H9 (cell line): ENCODE results near the gene BCL2L2. TPM values are rescaled to one million over a fixed set of nuclear protein-coding genes. Genes with fewer than 3 reads are reported as not detected.

Experiments used
- DNase-seq: peaks from one replicate; pipeline ENCODE4 v3.0.0-alpha.2; 2017
- H2AFZ ChIP-seq: one replicate; pipeline ENCODE4 v1.6.1; 2013; ENCODE audit warnings: mild to moderate bottlenecking, low read length, control low read depth, moderate library complexity
- H2AK5ac ChIP-seq: 2 replicates; pipeline ENCODE4 v1.6.1; 2013; ENCODE audit warnings: low read length, control low read depth, mixed read lengths; ENCODE audit not compliant: insufficient read length
- H2BK120ac ChIP-seq: one replicate; pipeline ENCODE4 v1.6.1; 2013; ENCODE audit warnings: low read depth, mild to moderate bottlenecking, low read length, control low read depth, inconsistent platforms; ENCODE audit not compliant: poor library complexity, severe bottlenecking
- H2BK12ac ChIP-seq: 2 replicates; pipeline ENCODE4 v1.6.1; 2013; ENCODE audit warnings: low read length, control low read depth, mixed read lengths, low read depth; ENCODE audit not compliant: insufficient read length
- H2BK15ac ChIP-seq: 2 replicates; pipeline ENCODE4 v1.6.1; 2013; ENCODE audit warnings: low read depth, low read length, control low read depth
- H2BK20ac ChIP-seq: one replicate; pipeline ENCODE4 v1.6.1; 2013; ENCODE audit warnings: low read depth, mild to moderate bottlenecking, low read length, control low read depth, inconsistent platforms; ENCODE audit not compliant: poor library complexity, severe bottlenecking
- H2BK5ac ChIP-seq: 2 replicates; pipeline ENCODE4 v1.6.1; 2013; ENCODE audit warnings: low read length, control low read depth, mixed read lengths; ENCODE audit not compliant: insufficient read length
- H3K14ac ChIP-seq: 2 replicates; pipeline ENCODE4 v1.6.1; 2013; ENCODE audit warnings: low read length, control low read depth; ENCODE audit not compliant: insufficient read depth
- H3K18ac ChIP-seq: 2 replicates; pipeline ENCODE4 v1.6.1; 2013; ENCODE audit warnings: low read depth, mild to moderate bottlenecking, mixed read lengths, low read length, control low read depth; ENCODE audit not compliant: insufficient read length
- H3K23ac ChIP-seq: 2 replicates; pipeline ENCODE4 v1.6.1; 2013; ENCODE audit warnings: low read length, control low read depth, mixed read lengths, low read depth; ENCODE audit not compliant: insufficient read length
- H3K23me2 ChIP-seq: 2 replicates; pipeline ENCODE4 v1.6.1; 2013; ENCODE audit warnings: low read depth, mild to moderate bottlenecking, mixed read lengths, low read length, control low read depth; ENCODE audit not compliant: insufficient read length, poor library complexity, severe bottlenecking
- H3K27ac ChIP-seq: 2 replicates; pipeline ENCODE4 v1.5.1; 2013; ENCODE audit warnings: low read length, control low read depth, mixed read lengths, low read depth; ENCODE audit not compliant: insufficient read length
- H3K27me3 ChIP-seq: 2 replicates; pipeline ENCODE4 v1.6.1; 2013; ENCODE audit warnings: low read length, control low read depth, inconsistent platforms; ENCODE audit not compliant: insufficient read depth
- H3K4ac ChIP-seq: 2 replicates; pipeline ENCODE4 v1.6.1; 2013; ENCODE audit warnings: low read depth, mild to moderate bottlenecking, control low read depth, inconsistent platforms, low read length, moderate library complexity
- H3K4me1 ChIP-seq: 2 replicates; pipeline ENCODE4 v1.6.1; 2013; ENCODE audit warnings: low read length, control low read depth, inconsistent platforms; ENCODE audit not compliant: insufficient read depth
- H3K4me2 ChIP-seq: 2 replicates; pipeline ENCODE4 v1.6.1; 2013; ENCODE audit warnings: low read length, control low read depth, mixed read lengths; ENCODE audit not compliant: insufficient read length, insufficient read depth
- H3K56ac ChIP-seq: 2 replicates; pipeline ENCODE4 v1.6.1; 2013; ENCODE audit warnings: low read depth, mild to moderate bottlenecking, mixed read lengths, low read length, control low read depth; ENCODE audit not compliant: insufficient read length
- H3K79me1 ChIP-seq: 2 replicates; pipeline ENCODE4 v1.6.1; 2013; ENCODE audit warnings: low read depth, mild to moderate bottlenecking, moderate library complexity, low read length, control low read depth, inconsistent platforms; ENCODE audit not compliant: insufficient read depth, poor library complexity, severe bottlenecking
- H3K79me2 ChIP-seq: 2 replicates; pipeline ENCODE4 v1.6.1; 2013; ENCODE audit warnings: low read length, control low read depth, inconsistent platforms; ENCODE audit not compliant: insufficient read depth
- H3K9ac ChIP-seq: 2 replicates; pipeline ENCODE4 v1.6.1; 2013; ENCODE audit warnings: low read length, control low read depth, mixed read lengths; ENCODE audit not compliant: insufficient read length; ENCODE audit errors: extremely low read depth
- H3K9me3 ChIP-seq: one replicate; pipeline ENCODE4 v1.6.1; 2013; ENCODE audit warnings: low read depth, low read length, inconsistent platforms; ENCODE audit not compliant: control insufficient read depth
- H3T11ph ChIP-seq: one replicate; pipeline ENCODE4 v1.6.1; 2013; ENCODE audit warnings: mild to moderate bottlenecking, low read length, control low read depth, inconsistent platforms
- H4K20me1 ChIP-seq: one replicate; pipeline ENCODE4 v1.6.1; 2013; ENCODE audit not compliant: control insufficient read depth, insufficient read length, insufficient read depth
- H4K5ac ChIP-seq: 2 replicates; pipeline ENCODE4 v1.6.1; 2013; ENCODE audit warnings: low read depth, mild to moderate bottlenecking, mixed read lengths, low read length, control low read depth; ENCODE audit not compliant: insufficient read length
- H4K8ac ChIP-seq: replicated peaks from 2 replicates; pipeline ENCODE4 v1.6.1; 2013; ENCODE audit warnings: low read length, control low read depth, mixed read lengths, low read depth; ENCODE audit not compliant: insufficient read length
- H4K91ac ChIP-seq: 2 replicates; pipeline ENCODE4 v1.6.1; 2013; ENCODE audit warnings: low read depth, mild to moderate bottlenecking, moderate library complexity, mixed read lengths, low read length, control low read depth; ENCODE audit not compliant: insufficient read length
- H3K27ac Mint-ChIP-seq, 3 experiments: 2 replicates in 2 of 3; 3 replicates in 1 of 3; pipeline ENCODE4 v1.8.0; 2020 to 2021; ENCODE audit warnings: mixed read lengths in 3 of 3, mild to moderate bottlenecking in 1 of 3, moderate library complexity in 1 of 3
- H3K27me3 Mint-ChIP-seq: 2 replicates; pipeline ENCODE4 v1.8.0; 2021; ENCODE audit warnings: low read depth, mild to moderate bottlenecking, moderate library complexity, mixed read lengths
- H3K36me3 Mint-ChIP-seq, 3 experiments: 2 replicates in 2 of 3; 3 replicates in 1 of 3; pipeline ENCODE4 v1.8.0; 2020 to 2021; ENCODE audit warnings: low read depth in 3 of 3, mixed read lengths in 3 of 3; ENCODE audit not compliant: insufficient read depth in 1 of 3
- H3K4me1 Mint-ChIP-seq, 2 experiments: 2 replicates each; pipeline ENCODE4 v1.8.0; 2020; ENCODE audit warnings: mixed read lengths in 2 of 2
- H3K4me3 Mint-ChIP-seq, 2 experiments: 2 replicates in 1 of 2; 3 replicates in 1 of 2; pipeline ENCODE4 v1.8.0; 2020 to 2021; ENCODE audit warnings: mild to moderate bottlenecking in 2 of 2, mixed read lengths in 2 of 2, moderate library complexity in 1 of 2
- H3K9me3 Mint-ChIP-seq, 2 experiments: 2 replicates in 1 of 2; 3 replicates in 1 of 2; pipeline ENCODE4 v1.8.0; 2020; ENCODE audit warnings: mild to moderate bottlenecking in 2 of 2, mixed read lengths in 2 of 2, moderate library complexity in 1 of 2
- CTCF ChIP-seq: fragments of 200-600 bp; sonication (generic); conservative IDR thresholded peaks from 3 replicates; pipeline ENCODE4 v1.8.0; 2021; ENCODE audit warnings: antibody characterized with exemption, mild to moderate bottlenecking
- WGBS: extraction: QIAGEN DNeasy Blood & Tissue Kit; methylation state at CpG from one replicate; pipeline ENCODE4 v1.1.7; 2013; ENCODE audit warnings: missing lambda C conversion rate, low lambda C conversion rate, mixed read lengths; ENCODE audit not compliant: insufficient read length; ENCODE audit errors: extremely low coverage; 5-methylcytosine and 5-hydroxymethylcytosine counted together
- total RNA-seq: library from RNA; stranded (reverse); gene quantifications from 2 replicates; pipeline ENCODE4 v1.2.1, GENCODE V29; 2021

The BCL2L2 gene
- total RNA-seq, 1 experiment from 2014 or later, result 8.4 TPM

GRCh38 chr14:23307687-23308644 is 1.3 kb downstream of the BCL2L2 start:
- Mint-ChIP-seq H3K9me3 (no peaks in the 10 kb centered on the region), H3K4me1 (peaks cover 18 to 23% of the 10 kb centered on the region in 2 experiments), H3K36me3 (peaks cover 25 to 26% (median 25%) of the 10 kb centered on the region in 3 experiments), H3K4me3 (peak overlapping the region; percentile 90 to 91), H3K27ac (peak overlapping the region in 1 of 3 experiments; percentile 76; a peak in 2 of 7 replicates), H3K27me3 (peaks cover 12% of the 10 kb centered on the region)
- WGBS, result no CpG with 5 or more reads among the region's 22 CpGs
- H3K27me3 ChIP-seq, result no peaks in the 10 kb centered on the region; the same call in 1 of the 2 replicates
- H3K27ac ChIP-seq, result no peak overlapping the region
- H2BK20ac ChIP-seq, result no peak overlapping the region
- H2BK120ac ChIP-seq, result no peak overlapping the region
- no peaks in the 10 kb centered on the region for H3K9me3 ChIP-seq
- no peak overlapping the region for H3K56ac ChIP-seq
- H3K79me2 ChIP-seq, result no peaks in the 10 kb centered on the region
- H3T11ph ChIP-seq, result no peak overlapping the region
- H2BK5ac ChIP-seq, result no peak overlapping the region
- H4K5ac ChIP-seq, result no peak overlapping the region
- H3K23ac ChIP-seq, result no peak overlapping the region
- no peaks in the 10 kb centered on the region for H4K20me1 ChIP-seq
- H3K18ac ChIP-seq, result no peak overlapping the region
- H3K4me2 ChIP-seq, result peak overlapping the region; percentile 90
- H2AK5ac ChIP-seq, result no peak overlapping the region
- H3K4me1 ChIP-seq, result no peaks in the 10 kb centered on the region; the same call in 1 of the 2 replicates
- H3K14ac ChIP-seq, result no peak overlapping the region
- H2BK12ac ChIP-seq, result no peak overlapping the region
- H2BK15ac ChIP-seq, result no peak overlapping the region
- no peak overlapping the region for H3K4ac ChIP-seq
- no peak overlapping the region for H2AFZ ChIP-seq
- no peak overlapping the region for H4K8ac ChIP-seq
- no peak overlapping the region for H3K9ac ChIP-seq
- H4K91ac ChIP-seq, result no peak overlapping the region
- peaks cover 9% of the 10 kb centered on the region for H3K23me2 ChIP-seq
- peaks cover 6% of the 10 kb centered on the region for H3K79me1 ChIP-seq
- no peak for DNase-seq
- TF ChIP-seq CTCF, result no peak
